Measurements from ENCODE around the gene NEURL2.
"Not testable (repeated sequence)": the region's sequence is repeated elsewhere in the genome, so short reads cannot be mapped to it uniquely, and the experiment has no call there.

NEURL2 gene

DNA sequence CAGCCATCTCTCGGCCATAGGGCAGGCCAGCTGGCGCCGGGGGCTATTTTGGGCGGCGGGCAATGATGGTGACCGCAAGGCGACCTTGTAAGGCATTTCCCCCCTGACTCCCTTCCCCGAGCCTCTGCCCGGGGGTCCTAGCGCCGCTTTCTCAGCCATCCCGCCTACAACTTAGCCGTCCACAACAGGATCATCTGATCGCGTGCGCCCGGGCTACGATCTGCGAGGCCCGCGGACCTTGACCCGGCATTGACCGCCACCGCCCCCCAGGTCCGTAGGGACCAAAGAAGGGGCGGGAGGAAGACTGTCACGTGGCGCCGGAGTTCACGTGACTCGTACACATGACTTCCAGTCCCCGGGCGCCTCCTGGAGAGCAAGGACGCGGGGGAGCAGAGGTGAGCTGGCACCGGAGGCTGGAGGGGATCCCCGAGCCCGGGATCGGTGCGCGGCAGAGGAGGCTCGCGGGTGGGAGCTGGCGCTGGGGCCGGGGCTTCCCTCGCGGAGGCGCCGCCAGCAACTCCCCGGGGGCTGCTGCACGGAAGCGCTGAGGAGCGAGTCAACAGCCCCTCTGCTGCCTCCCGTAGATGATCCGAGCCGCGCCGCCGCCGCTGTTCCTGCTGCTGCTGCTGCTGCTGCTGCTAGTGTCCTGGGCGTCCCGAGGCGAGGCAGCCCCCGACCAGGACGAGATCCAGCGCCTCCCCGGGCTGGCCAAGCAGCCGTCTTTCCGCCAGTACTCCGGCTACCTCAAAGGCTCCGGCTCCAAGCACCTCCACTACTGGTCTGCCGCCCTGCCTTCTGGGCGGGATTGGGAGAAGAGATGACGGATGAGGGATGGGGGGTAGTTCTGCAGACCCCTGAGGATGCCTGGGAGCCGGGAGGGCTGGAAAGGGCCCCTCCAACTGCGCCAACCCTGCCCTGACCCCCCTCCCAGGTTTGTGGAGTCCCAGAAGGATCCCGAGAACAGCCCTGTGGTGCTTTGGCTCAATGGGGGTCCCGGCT, at the start of gene NEURL2, which contains the start of gene CTSA:
Gene NEURL2 (minus strand): TSS at position 224 of the 999 bp plus-strand sequence. CDS start 217 bp downstream, at position 7.
Gene CTSA (plus strand): TSS at position 351 of the 999 bp plus-strand sequence. CDS start 234 bp downstream, at position 585.
- DNase-seq: peak; percentile 89

DNA sequence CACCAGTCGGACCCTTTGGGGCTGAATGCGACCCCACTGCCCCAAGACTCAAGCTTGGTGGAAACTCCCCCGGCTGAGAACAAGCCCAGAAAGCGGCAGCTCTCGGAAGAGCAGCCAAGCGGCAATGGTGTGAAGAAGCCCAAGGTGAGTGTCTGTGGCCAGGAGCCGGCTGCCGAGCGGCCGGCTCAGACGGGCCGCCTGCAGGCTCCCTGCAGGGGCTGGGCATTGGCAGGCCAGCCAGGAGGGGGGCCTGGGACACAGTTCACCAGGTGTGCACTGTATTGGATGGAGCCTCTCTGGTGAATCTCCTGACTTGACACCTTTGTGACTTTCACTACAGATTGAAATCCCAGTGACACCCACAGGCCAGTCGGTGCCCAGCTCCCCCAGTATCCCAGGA, 49.5 kb upstream of the NEURL2 start:
- DNase-seq: no peak

- no peak for DNase-seq
These were observed 49.0 kb upstream of the NEURL2 start for GRCh38 chr20:45940053-45940452.

DNA sequence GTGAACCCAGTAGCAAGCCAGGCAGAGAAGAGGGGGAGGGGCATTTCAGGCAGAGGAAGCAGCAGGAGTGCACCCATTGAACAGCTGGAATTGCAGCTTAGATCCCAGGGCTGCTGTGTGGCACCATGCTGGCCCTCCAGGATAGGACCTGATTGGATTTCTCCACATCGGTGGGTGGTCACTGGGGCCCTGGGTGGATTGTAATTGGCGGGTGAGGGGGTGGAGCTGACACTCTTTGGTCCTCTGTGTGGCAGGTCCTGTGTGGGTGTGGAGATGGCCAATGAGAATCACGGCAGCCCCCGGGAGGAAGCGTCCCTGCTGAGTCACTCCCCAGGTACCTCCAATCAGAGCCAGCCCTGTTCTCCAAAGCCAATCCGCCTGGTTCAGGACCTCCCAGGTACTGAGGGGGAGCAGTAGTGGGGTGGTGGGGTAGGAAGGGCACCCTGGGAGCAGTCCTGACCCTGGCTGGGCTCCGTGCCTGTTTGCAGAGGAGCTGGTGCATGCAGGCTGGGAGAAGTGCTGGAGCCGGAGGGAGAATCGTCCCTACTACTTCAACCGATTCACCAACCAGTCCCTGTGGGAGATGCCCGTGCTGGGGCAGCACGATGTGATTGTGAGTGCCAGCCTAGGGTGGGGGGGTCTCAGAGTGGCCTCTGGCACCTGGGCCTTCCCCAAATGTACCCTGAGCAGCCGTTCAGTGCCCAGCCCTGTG, 47.9 kb upstream of the NEURL2 start:
- no peak for DNase-seq

- peak; percentile 41 for DNase-seq
These were observed 46.8 kb upstream of the NEURL2 start for GRCh38 chr20:45937765-45938164.

- no peak for DNase-seq
These were observed 44.5 kb upstream of the NEURL2 start for GRCh38 chr20:45935416-45936046.

DNA sequence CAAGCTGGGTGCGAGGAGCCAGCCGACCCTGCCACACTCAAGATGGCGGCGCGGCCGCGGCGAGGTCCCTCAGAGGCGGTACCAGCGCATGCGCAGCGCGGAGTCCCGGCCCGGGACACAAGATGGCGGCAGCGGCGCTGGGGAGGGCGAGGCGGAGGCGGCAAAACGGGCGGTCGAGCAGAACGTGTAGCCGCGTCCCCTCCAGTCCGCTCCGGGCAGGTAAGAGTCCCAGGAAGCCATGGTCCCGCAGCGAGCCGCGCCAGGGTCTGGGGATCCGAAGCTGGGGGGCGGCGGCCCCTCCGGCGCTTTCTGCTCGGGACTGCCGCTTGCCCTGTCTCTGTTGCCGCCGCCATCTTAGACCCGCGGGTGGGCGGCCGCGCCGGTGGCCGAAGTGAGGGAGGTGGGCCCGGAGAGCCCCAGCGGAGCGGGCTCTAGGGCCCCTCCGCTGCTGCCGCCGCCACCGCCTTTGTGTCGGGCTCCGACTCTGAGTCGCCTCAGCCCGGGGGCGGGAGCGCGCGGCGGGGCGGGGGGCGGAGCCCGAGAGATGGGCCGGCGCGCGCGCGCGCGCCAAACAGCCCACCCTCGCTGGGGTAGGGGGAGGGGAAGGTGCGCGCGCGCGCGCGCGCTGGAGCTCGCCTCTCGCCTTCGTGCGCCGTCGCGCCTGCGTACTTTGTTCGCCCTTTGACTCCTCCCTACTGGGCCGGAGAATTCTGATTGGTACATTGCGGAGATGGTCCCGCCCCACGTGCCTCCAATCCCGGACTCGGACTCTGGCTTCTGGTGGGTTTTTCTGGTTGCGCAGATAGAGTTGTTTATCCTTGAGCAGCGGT, 43.8 kb upstream of the NEURL2 start, which contains the start of gene PCIF1:
Gene PCIF1 (plus strand): TSS at position 98 of the 830 bp plus-strand sequence. CDS start 4,317 bp downstream, outside the sequence.
- DNase-seq: peak; percentile 99

DNA sequence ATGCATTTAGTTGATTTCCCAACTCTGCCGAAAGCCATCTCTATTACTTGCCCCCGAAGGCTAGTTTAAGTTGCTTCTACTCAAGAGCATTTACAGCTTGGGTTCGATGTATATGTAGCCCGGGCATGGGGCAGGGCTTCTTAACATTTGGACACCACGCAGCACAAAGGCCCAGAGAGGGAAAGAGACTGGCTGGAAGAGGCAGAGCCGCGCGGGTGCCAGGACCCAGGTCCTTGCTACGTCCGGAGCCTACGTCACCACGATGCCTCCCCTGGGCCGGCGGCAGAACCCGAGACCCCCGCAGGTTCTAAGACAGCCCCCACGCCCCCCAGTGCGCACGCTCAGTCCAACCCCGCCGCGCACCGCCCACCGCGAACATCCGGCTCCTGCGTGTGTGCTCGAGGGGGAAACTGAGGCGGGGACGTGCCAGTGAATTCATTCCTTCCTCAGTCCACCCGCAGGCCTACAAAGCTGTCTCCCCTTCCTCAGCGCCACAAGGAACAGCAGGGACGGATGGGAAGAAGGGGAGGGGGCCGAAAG, 43.1 kb upstream of the NEURL2 start:
- DNase-seq: peak; percentile 65

GRCh38 chr20:45933266-45934045, 42.4 kb upstream of the NEURL2 start:
- DNase-seq: peak; percentile 83

GRCh38 chr20:45931680-45932079, 40.7 kb upstream of the NEURL2 start:
- DNase-seq: not testable (repeated sequence)

- DNase-seq: no peak
These were observed 36.3 kb upstream of the NEURL2 start for GRCh38 chr20:45927071-45927878.

GRCh38 chr20:45926731-45927070, 35.7 kb upstream of the NEURL2 start:
- no peak for DNase-seq

DNA sequence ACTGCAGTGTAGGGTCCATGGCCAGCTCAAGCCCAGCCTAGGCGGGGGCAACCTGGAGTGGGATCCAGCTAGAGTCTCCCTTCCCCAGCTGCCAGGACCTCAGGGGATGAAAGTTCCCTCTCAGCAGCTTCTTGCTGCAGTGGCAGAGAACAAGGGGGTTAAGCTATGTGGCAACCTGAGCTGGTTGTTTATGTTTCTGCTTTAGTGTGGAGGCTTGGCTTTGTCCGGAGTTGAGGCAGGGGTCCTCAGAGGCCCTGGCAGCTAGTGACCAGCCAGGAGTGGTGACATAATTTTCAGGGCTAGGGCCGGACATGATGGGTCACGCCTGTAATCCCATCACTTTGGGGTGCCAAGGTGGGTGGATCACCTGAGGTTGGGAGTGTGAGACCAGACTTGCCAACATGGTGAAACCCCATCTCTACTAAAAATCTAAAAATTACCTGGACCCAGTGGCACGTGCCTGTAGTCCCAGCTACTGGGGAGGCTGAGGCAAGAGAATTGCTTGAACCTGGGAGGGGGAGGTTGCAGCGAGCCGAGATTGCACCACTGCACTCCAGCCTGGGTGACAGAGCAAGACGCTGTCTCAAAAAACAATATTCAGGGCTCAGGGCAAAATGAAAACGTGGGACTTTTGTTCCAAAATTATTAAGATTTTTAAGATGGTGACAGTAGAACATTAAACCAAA, 35.0 kb upstream of the NEURL2 start:
- no peak for DNase-seq

- DNase-seq: no peak
These were observed 33.6 kb upstream of the NEURL2 start for GRCh38 chr20:45924391-45925261.

GRCh38 chr20:45921337-45922189, 30.6 kb upstream of the NEURL2 start:
- DNase-seq: no peak

DNA sequence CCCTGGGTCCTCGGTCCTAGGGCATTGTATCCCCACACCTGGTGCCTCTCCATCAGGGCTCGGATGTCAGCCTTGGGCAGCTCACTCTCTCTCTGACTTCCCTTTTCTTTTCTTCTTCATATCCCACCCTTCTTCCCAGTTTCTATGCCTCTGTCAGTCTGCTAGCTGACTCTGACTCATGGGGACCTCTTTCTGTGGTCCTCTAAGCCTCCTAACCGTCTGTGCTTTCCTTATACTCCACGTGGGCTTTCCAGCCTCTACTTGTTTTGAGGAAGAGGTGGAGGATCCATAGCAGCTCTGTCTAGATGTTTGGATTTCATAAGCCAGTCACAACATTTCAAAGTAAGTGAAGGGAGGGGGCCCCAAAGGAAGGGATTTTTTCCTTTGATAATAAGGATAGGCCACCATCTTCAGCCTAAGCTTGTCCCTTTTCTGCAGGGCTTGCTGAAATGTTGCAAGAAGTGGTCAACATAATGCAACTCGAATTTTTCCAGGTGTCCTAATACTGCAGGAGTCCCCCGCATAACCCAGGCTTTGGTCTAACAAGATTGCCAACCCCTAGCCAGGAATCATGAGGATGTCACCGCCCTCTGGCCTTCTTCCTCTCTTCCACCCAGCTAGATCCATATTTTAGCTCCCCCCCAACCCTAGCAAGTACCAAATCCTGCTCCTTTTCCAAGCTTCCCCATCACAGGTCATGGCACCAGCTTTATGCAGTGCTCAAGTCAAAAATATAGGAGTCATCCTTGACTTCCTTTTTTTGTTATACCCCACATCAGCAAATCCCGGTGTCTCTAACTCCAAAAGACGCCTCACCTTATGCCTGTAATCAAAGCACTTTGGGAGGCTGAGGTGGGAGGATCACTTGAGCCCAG, 29.7 kb upstream of the NEURL2 start:
- no peak for DNase-seq
